GM12873 (cell line): ENCODE data around the gene SIN3A.

Experiments used
- TF ChIP-seq, protein P1 (sequence below): IDR thresholded peaks from 2 replicates; pipeline ENCODE4 v1.5.1; 2012; ENCODE audit warnings: low read depth, mild to moderate bottlenecking, moderate library complexity, low read length, control low read depth; ENCODE audit not compliant: insufficient read depth; ENCODE audit errors: missing control alignments

SIN3A gene

DNA sequence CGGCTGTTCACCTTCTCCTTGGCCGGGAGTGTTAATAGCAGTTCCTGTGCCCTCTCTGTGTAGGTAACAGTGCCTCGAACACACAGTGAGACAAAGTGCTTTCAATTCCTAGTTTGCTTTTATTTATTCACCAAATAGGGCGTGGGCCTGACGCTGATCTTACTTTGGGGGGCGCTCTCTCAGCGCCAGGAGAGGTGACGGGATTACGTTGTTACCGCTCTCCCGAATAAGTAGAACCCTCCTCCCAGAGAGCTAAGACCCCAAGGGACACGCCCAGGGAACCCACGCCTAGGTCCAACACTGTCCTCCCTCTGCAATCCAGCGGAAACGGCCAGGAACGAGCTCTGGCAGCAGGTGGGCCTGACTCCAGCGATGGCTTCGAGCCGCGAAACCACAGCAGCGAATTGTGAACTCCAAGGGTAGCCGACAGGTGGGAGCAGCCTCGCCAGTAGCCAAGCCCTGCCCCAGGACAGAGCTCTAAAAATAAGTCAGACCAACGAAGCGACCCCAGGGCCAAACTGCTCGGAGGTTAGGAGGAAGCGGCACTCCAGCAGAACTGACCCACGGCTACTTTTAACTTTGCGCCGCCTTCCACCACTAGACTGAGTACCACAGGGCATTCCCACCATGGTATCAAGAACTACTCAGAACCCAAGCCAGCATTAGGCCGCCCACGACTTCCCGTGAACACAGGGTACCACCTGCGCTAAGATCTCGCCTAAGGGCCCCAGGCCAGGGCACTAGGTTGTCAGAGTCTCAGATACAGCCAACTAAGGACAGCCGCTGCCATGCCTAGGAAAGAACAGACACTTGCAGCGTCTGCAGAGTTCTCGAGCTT is 1.6 kb upstream of the SIN3A start:
- TF ChIP-seq, protein P1, sequence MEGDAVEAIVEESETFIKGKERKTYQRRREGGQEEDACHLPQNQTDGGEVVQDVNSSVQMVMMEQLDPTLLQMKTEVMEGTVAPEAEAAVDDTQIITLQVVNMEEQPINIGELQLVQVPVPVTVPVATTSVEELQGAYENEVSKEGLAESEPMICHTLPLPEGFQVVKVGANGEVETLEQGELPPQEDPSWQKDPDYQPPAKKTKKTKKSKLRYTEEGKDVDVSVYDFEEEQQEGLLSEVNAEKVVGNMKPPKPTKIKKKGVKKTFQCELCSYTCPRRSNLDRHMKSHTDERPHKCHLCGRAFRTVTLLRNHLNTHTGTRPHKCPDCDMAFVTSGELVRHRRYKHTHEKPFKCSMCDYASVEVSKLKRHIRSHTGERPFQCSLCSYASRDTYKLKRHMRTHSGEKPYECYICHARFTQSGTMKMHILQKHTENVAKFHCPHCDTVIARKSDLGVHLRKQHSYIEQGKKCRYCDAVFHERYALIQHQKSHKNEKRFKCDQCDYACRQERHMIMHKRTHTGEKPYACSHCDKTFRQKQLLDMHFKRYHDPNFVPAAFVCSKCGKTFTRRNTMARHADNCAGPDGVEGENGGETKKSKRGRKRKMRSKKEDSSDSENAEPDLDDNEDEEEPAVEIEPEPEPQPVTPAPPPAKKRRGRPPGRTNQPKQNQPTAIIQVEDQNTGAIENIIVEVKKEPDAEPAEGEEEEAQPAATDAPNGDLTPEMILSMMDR, result peak; percentile 39

DNA sequence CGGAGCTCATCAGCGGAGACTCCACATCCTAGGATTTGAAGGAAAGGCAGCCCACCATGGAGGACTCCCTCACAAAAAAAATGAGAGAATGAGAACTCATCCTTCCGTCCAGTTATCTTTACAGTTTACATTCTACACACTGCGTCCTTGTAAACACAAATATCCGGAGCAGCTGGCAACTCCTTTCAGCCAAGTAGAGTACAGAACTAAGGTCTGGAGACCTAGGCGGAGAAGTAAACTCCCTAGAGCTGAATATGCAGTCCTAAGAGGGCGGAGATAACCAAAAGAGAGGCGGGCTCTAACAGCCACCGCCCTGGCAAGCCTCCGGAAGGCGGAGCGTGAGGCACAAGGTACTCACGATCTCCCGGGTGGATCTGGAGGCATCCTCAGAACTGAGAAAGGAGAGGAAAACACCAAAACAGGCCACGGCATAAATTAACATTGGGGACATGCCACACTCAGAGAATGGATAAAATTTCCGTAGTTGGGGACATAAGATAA is 924 bp upstream of the SIN3A start:
- TF ChIP-seq, protein P1, result no peak

DNA sequence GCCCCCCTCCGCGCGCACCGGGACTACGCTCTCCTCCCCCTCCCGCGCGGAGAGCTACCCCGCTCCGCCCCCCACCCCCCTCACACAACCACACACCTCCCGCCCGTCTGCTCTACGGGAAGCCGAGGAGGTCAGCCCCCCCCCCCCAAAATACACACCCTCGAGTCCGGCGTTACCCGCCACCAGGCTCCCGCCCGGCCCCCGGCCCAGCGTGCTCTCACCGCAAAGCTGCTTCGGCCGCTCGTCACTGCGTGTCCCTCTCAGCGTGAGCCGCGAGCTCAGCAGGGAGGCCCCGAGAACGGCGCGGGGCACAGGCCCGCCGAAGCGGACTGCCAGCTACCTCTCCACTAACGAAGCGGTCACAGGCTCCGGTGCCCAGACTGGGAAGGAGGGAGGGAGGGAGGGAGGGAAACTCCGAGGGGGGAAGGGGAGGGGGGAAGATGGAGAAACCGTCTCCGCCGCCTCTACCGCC is 252 bp downstream of the SIN3A start:
- TF ChIP-seq, protein P1, result no peak

DNA sequence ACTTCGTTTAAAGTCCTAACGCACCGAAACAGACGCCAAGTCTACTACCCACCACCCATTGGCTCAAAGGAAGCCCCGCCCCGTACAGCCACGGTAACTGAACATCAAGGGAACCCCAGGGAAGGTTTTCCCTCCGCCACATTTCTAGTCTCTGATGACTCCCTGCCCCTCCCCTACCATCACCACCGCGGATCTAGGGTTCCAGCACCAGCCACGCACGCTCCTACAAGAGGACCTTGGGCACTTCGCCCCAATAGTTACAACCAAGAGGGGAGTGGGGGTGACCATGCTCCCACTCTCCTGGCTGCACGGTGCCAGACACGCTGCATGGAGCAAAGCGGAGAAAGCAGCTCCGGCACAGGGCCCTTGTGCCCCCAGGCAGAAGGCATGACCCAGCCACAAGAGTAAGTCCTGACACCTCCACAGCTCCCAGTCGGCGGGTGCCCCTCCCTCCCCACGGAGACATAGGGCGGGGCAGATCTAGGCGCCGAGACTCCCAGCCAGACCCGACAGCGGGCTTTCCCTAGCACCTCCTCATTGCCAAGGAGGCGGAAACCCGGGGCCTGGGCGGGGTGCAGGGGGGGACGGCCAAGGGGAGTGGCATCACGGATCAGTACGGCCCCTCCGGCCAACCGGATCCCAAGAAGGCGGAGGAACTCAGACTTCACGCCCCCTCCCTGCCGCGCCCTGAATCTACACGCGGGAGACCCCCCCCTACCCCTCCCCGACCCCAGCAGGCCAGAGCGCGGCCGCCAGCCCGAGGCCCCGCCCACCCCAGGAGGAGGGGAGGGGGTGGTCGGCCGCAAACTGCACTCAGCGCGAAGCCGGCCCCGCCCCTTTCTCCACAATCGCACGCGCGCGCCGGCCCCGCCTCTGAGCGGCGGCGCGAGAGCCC is 936 bp downstream of the SIN3A start:
- TF ChIP-seq, protein P1, result no peak

DNA sequence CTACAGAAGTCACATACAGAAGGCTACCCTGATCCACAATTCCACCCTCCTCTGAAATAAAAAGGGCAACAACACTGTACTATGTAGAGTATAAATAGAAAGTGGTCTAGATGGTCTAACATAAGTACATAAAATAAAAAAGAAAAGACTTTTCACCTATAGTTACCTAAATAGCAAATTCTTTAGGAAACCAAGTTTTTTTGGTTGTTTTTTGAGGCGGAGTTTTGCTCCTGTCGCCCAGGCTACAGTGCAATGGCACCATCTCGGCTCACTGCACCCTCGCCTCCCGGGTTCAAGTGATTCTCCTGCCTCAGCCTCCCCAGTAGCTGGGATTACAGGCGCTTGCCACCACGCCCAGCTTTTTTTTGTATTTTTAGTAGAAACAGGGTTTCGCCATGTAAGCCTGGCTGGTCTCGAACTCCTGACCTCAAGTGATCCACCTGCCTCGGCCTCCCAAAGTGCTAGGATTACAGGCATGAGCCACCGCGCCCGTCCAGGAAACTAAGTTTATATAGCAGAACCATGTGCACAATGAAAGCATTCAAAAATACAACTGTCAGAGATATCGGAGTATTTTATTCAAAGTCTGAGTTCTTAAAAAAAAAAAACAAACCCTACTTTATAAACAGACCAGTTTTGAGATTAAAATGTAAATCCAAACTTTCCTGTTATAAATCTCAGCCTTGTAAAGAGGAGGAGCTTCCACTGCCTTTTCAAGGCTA is 1.7 kb downstream of the SIN3A start:
- TF ChIP-seq, protein P1, result no peak

DNA sequence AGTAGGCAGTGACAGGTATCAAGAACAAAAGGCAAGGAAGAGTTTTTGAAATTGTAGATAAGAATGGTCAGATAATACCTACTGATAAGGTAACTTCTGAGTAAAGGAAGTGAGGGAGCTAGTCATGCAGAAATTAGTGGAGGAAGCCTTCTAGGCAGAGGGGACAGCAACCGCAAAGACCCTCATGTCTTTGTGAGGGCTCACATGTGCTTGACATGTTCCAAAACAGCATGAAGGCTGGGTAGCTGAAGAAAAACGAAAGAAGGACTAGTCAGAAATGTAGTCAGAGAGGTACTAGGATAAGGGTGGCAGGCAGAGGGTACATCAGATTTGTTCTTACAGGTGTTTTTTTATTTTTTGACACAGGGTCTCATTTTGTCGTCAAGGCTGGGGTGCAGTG is 5.3 kb downstream of the SIN3A start:
- TF ChIP-seq, protein P1, result no peak
